NB4 (cell line): Measurements from ENCODE around the gene TNFSF18.

Experiments used
- DNase-seq: peaks from one replicate; pipeline ENCODE4 v3.0.0; 2010; ENCODE audit warnings: low read depth
- H3K4me3 ChIP-seq: one replicate; pipeline ENCODE4 v1.5.1; 2011; ENCODE audit warnings: mild to moderate bottlenecking, low read depth, low read length, moderate library complexity
- CTCF ChIP-seq: IDR thresholded peaks from one replicate; pipeline ENCODE4 v1.5.1; 2012; ENCODE audit warnings: low read depth, low read length
- MYC ChIP-seq: IDR thresholded peaks from 2 replicates; pipeline ENCODE4 v1.6.1; 2011; ENCODE audit warnings: low read depth, low read length
- POLR2A ChIP-seq: IDR thresholded peaks from 2 replicates; pipeline ENCODE4 v1.6.1; 2011; ENCODE audit warnings: mild to moderate bottlenecking; ENCODE audit not compliant: insufficient read length; ENCODE audit errors: extremely low read depth
- TF ChIP-seq, protein P1 (sequence below): IDR thresholded peaks from 2 replicates; pipeline ENCODE4 v1.6.1; 2011; ENCODE audit warnings: low read depth, low read length

The TNFSF18 gene

GRCh38 chr1:173043253-173043652 lies 7.5 kb downstream of the TNFSF18 start:
- no peak overlapping the region for H3K4me3 ChIP-seq

DNA sequence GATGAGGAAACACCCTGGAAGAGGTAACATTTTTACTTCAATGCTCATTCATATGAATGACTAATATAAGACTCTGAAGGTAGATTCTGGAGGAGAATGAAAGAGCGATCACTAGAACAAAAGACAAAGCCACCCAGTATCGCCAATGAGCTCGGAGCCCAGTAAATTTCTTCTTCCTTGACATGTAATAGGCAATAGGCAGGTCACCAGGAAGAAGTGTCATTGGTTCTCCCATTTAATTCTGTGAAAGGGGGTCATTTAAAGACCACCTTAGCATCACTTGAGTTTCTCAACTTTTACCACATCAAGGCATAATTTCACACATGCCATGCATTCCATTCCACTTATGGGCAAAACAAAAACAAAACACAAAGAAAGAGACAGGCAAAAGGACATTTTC lies 7.9 kb downstream of the TNFSF18 start:
- TF ChIP-seq CTCF (no peak), MYC (no peak)
- no peak for DNase-seq
- H3K4me3 ChIP-seq, result no peak overlapping the region

More at GRCh38 chr1:173043253-173043652, 7.5 kb downstream of the TNFSF18 start:
- no peak for TF ChIP-seq POLR2A
- TF ChIP-seq MYC, result no peak
- TF ChIP-seq, protein P1, sequence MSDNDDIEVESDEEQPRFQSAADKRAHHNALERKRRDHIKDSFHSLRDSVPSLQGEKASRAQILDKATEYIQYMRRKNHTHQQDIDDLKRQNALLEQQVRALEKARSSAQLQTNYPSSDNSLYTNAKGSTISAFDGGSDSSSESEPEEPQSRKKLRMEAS, result no peak
- no peak for TF ChIP-seq CTCF
- DNase-seq, result peak; percentile 4

GRCh38 chr1:173039626-173040025 lies 11.1 kb downstream of the TNFSF18 start:
- no peak for DNase-seq
- TF ChIP-seq CTCF (no peak), MYC (no peak), POLR2A (no peak)
- TF ChIP-seq, protein P1, result no peak
- H3K4me3 ChIP-seq, result no peak overlapping the region

- no peak for TF ChIP-seq MYC
- TF ChIP-seq, protein P1, result no peak
- no peak for TF ChIP-seq CTCF
- TF ChIP-seq POLR2A, result no peak
- DNase-seq, result no peak
- H3K4me3 ChIP-seq, result no peak overlapping the region
Observed at GRCh38 chr1:173038875-173039554, 11.7 kb downstream of the TNFSF18 start.

DNA sequence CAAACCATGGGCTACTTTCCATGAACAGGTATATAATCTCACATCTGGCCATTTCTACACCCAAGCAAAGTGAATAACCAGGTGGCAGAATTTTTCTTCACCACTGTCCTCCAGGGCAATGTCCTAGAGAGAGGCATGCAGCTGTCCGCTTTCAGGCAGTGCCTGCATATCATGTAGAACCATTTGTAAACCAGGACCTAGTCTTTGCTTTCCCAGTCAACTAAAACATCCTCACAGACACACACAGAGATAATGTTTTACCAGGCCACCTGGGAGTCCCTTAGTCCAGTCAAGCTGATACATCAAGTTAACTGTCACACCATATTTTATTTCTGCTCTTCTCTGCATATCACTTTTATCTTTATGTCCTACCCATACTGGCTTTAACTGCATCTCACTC lies 26.2 kb downstream of the TNFSF18 start:
- no peak for DNase-seq
- TF ChIP-seq MYC (no peak), CTCF (no peak), POLR2A (no peak)
- TF ChIP-seq, protein P1, result no peak
- no peak overlapping the region for H3K4me3 ChIP-seq

DNA sequence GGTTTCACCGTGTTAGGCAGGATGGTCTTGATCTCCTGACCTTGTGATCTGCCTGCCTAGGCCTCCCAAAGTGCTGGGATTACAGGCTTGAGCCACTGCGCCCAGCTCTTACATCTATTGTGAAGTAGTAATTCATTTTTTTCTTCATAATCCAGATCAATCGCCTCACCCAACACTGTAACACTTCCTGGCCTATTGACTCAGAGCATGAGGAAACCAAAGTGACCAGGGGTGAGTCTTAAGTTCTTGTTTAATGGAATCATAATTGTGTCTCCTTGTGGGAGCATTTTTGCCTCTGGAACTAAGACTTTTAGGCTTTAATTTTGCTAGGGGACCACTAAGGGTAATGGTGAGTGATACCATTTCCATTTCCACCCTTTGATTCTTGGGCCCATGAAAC lies 27.4 kb downstream of the TNFSF18 start:
- DNase-seq, result no peak

More for the DNA sequence above, 27.4 kb downstream of the TNFSF18 start:
- no peak overlapping the region for H3K4me3 ChIP-seq
- TF ChIP-seq POLR2A (no peak), CTCF (no peak), MYC (no peak)
- TF ChIP-seq, protein P1, result no peak
